ENCODE measurements around the gene NDUFAF8. TPM values are rescaled to one million over a fixed set of nuclear protein-coding genes. Genes with fewer than 3 reads are reported as not detected.

Gene NDUFAF8
- total and polyA plus RNA-seq, 2 donors (not counting 1 experiment from before 2014, with no cell fraction given), result 41.7 to 42.6 TPM

- no peaks in the 10 kb centered on the region for H3K27me3 Mint-ChIP-seq
- no peak for ATAC-seq (ENCODE audit: low read depth)
- no peak overlapping the region for H3K4me3 ChIP-seq (ENCODE audit: control extremely low read depth in 1 of 5, extremely low read depth in 1 of 5, insufficient read depth in 1 of 5, low read depth in 2 of 5, low read length in 4 of 5)
- peaks cover 0 to 10% of the 10 kb centered on the region in 2 experiments for H3K36me3 ChIP-seq (replicated peaks in 1 of 2; ENCODE audit: control extremely low read depth in 1 of 2, control insufficient read depth in 1 of 2, extremely low read depth in 1 of 2, insufficient read depth in 2 of 2, low read length in 1 of 2)
- CTCF ChIA-PET, result no interaction called here
- intact Hi-C loops (cut with micrococcal nuclease), result no loop called here
- no peaks in the 10 kb centered on the region for H3K9me3 ChIP-seq (ENCODE audit: control extremely low read depth in 1 of 3, control insufficient read depth in 2 of 3, insufficient read depth in 1 of 3, low read length in 2 of 3)
- H2AFZ ChIP-seq (ENCODE audit: insufficient read depth, low read depth, low read length, poor library complexity, severe bottlenecking), result no peak overlapping the region
- H3K9ac ChIP-seq (ENCODE audit: low read length), result no peak overlapping the region
- H3K4me3 Mint-ChIP-seq, result no peak overlapping the region
- no peaks in the 10 kb centered on the region for H3K27me3 ChIP-seq (replicated peaks in 1 of 4; ENCODE audit: control extremely low read depth in 1 of 4, control insufficient read depth in 3 of 4, insufficient read depth in 4 of 4, low read length in 3 of 4)
- H3K4me2 ChIP-seq (replicated peaks; ENCODE audit: low read depth, low read length, poor library complexity, severe bottlenecking), result no peak overlapping the region
- H3K9me3 Mint-ChIP-seq (ENCODE audit: insufficient read depth), result no peaks in the 10 kb centered on the region
- TF ChIP-seq EZH2 (IDR thresholded peaks at IDR 0.05; ENCODE audit: borderline replicate concordance, insufficient read depth, low read depth, low read length, poor library complexity, severe bottlenecking), result no peak
- no peak for TF ChIP-seq CTCF (IDR thresholded peaks at IDR 0.05)
- whole genome bisulfite sequencing (ENCODE audit: insufficient coverage), result 98% methylated on average over 20 of the region's 20 CpGs
- no peaks in the 10 kb centered on the region for H4K20me1 ChIP-seq (ENCODE audit: control insufficient read depth, insufficient read depth, low read length, poor library complexity, severe bottlenecking)
- no peak for DNase-seq
- no peak overlapping the region for H3K27ac Mint-ChIP-seq
- no peak overlapping the region for H3K27ac ChIP-seq (ENCODE audit: low read length in 2 of 2)
- H3K4me1 Mint-ChIP-seq, result peaks cover 4% of the 10 kb centered on the region
- H3K4me1 ChIP-seq (ENCODE audit: control insufficient read depth in 2 of 2, insufficient read depth in 2 of 2, low read length in 2 of 2), result peaks cover 3% of the 10 kb centered on the region in 2 donors
- POLR2A ChIA-PET, result no interaction called here
- H3K79me2 ChIP-seq (ENCODE audit: control insufficient read depth, insufficient read depth, low read length), result peaks cover 5% of the 10 kb centered on the region
Observed at GRCh38 chr17:81203136-81203535, 36.0 kb upstream of the NDUFAF8 start.

GRCh38 chr17:81204578-81204977, 34.5 kb upstream of the NDUFAF8 start:
- TF ChIP-seq EZH2 (IDR thresholded peaks at IDR 0.05; ENCODE audit: borderline replicate concordance, insufficient read depth, low read depth, low read length, poor library complexity, severe bottlenecking), result no peak
- no peak for TF ChIP-seq CTCF (IDR thresholded peaks at IDR 0.05)
- H3K27ac ChIP-seq (ENCODE audit: low read length in 2 of 2), result no peak overlapping the region
- peaks cover 3% of the 10 kb centered on the region in 2 donors for H3K4me1 ChIP-seq (ENCODE audit: control insufficient read depth in 2 of 2, insufficient read depth in 2 of 2, low read length in 2 of 2)
- H3K9me3 Mint-ChIP-seq (ENCODE audit: insufficient read depth), result no peaks in the 10 kb centered on the region
- H3K4me2 ChIP-seq (replicated peaks; ENCODE audit: low read depth, low read length, poor library complexity, severe bottlenecking), result no peak overlapping the region
- POLR2A ChIA-PET, result interaction anchor here (0.6 kb wide), 1 partner anchor 1234 kb away, joined by 4 read pairs; no protein-coding TSS in a partner anchor
- peaks cover 0 to 12% of the 10 kb centered on the region in 2 experiments for H3K36me3 ChIP-seq (replicated peaks in 1 of 2; ENCODE audit: control extremely low read depth in 1 of 2, control insufficient read depth in 1 of 2, extremely low read depth in 1 of 2, insufficient read depth in 2 of 2, low read length in 1 of 2)
- H3K9ac ChIP-seq (ENCODE audit: low read length), result no peak overlapping the region
- no peak overlapping the region for H3K4me3 ChIP-seq (ENCODE audit: control extremely low read depth in 1 of 5, extremely low read depth in 1 of 5, insufficient read depth in 1 of 5, low read depth in 2 of 5, low read length in 4 of 5)
- no peaks in the 10 kb centered on the region for H3K9me3 ChIP-seq (ENCODE audit: control extremely low read depth in 1 of 3, control insufficient read depth in 2 of 3, insufficient read depth in 1 of 3, low read length in 2 of 3)
- no peaks in the 10 kb centered on the region for H4K20me1 ChIP-seq (ENCODE audit: control insufficient read depth, insufficient read depth, low read length, poor library complexity, severe bottlenecking)
- H3K4me3 Mint-ChIP-seq, result no peak overlapping the region
- CTCF ChIA-PET, result no interaction called here
- intact Hi-C loops (cut with micrococcal nuclease), result no loop called here
- no peaks in the 10 kb centered on the region for H3K27me3 ChIP-seq (replicated peaks in 1 of 4; ENCODE audit: control extremely low read depth in 1 of 4, control insufficient read depth in 3 of 4, insufficient read depth in 4 of 4, low read length in 3 of 4)
- ATAC-seq (ENCODE audit: low read depth), result no peak
- H3K4me1 Mint-ChIP-seq, result peaks cover 4% of the 10 kb centered on the region
- H3K27me3 Mint-ChIP-seq, result no peaks in the 10 kb centered on the region
- H2AFZ ChIP-seq (ENCODE audit: insufficient read depth, low read depth, low read length, poor library complexity, severe bottlenecking), result no peak overlapping the region
- DNase-seq, result no peak
- H3K79me2 ChIP-seq (ENCODE audit: control insufficient read depth, insufficient read depth, low read length), result peaks cover 17% of the 10 kb centered on the region
- 75% methylated on average over 7 of the region's 10 CpGs for WGBS (ENCODE audit: insufficient coverage)
- H3K27ac Mint-ChIP-seq, result no peak overlapping the region

All from B cell (primary cell).